TTC549 (cell line): ENCODE data around the gene NEUROG1.

Source experiments
- FAIRE-seq: peaks from 2 replicates; lab custom pipeline; 2012; peaks lifted over from hg19 to GRCh38; lab: Jason Lieb, UNC

The NEUROG1 gene, protein sequence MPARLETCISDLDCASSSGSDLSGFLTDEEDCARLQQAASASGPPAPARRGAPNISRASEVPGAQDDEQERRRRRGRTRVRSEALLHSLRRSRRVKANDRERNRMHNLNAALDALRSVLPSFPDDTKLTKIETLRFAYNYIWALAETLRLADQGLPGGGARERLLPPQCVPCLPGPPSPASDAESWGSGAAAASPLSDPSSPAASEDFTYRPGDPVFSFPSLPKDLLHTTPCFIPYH

DNA sequence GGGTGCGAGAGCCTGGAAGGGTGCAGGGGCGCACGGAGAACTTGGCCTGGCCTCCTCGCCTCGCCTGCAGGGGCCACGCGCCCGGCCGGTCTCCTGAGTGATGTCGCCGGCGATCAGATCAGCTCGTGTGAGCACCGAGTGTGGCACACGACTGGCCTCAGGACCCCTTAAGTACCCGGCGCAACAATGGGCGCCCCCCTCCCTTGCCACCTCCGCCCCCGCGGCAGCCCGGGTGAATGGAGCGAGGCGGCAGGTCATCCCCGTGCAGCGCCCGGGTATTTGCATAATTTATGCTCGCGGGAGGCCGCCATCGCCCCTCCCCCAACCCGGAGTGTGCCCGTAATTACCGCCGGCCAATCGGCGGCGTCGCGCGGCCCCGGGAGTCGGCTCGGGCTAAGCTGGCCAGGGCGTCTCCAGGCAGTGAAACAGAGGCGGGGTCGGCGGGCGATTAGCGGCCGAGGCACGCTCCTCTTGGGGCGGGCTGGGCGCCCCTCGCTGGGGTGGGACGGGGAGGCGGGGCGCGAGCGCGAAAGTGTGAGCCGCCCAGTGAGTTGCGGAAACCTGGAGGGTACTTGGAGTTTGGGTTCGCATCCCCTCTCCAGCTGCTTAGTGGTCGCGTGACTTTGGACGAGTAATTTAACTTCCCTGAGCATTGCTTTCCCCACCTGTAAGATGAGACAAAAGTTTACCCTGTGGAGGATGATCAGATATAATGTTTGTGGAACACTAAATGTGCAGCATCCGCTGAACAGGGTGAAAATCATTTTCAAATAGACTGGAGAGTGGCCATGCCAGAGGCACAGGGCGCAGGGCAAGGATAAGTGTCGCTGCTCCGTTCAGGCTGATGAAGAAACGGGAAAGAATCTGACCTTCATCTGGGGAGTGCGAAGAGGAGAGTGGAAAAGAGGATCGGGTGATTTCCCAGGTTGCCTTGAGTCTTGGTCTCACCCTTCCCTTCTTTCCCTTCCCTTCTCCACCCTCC is at the start of gene NEUROG1:
Gene NEUROG1 (minus strand): TSS at position 145 of the 982 bp plus-strand sequence. CDS start 274 bp downstream, outside the sequence.
- no peak for FAIRE-seq

- no peak for FAIRE-seq
Measured at GRCh38 chr5:135584918-135585317, 49.2 kb upstream of the NEUROG1 start.

DNA sequence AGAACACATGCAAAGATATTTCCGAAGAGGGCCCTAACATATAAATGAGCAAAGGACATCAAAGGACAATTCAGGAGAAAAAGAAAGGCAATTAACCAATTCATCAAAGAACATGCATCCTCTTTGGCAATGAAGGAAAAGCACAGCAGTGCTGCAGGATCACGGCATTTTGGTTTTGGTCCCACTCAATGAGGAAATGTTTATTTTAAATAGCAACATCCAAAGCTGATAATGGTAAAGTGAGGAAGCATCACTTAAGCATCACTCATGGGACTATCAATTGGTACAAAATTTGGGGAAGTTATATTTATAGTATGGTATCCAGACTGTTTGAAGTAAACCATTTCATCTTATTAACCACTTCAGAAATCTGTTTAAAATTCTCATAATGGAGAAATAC is 48.5 kb upstream of the NEUROG1 start:
- no peak for FAIRE-seq

GRCh38 chr5:135582099-135582781 is 46.5 kb upstream of the NEUROG1 start:
- no peak for FAIRE-seq

DNA sequence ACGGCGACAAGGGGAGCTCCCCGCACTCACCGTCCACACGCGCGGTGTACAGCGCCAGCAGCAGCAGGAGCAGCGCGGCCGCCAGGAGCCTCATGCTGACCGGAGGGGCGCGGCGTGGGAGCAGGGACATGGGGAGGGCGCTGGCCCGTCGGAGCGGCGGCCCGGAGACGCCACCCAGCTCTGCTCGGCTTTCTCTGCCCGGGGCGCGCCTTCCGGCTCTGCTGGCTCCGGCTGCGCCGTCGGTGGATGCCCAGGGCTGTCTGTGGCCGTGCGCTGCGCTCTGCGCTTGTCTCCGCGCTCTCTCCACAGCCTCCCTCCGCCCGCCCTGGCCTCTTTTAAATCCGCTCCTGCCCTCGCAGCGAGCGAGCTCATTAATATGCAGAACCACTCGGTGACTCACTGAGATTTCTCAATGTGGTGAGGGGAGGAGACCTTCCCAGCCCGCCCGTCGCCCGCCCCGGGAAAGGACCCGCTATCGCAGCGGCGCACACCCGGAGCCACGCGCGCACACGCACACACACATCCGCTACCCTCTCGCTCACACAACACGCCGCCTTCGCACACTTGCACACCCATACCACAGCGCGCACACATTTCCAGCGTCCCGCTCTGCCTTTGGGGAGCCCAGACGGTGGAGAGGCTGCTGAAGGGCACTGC is 43.0 kb upstream of the NEUROG1 start, which contains the start of gene CXCL14:
Gene CXCL14 (minus strand): TSS at position 307 of the 657 bp plus-strand sequence. CDS start 213 bp downstream, at position 94.
- no peak for FAIRE-seq

GRCh38 chr5:135578305-135578684 is 42.5 kb upstream of the NEUROG1 start:
- FAIRE-seq = no peak

GRCh38 chr5:135577421-135577820 is 41.7 kb upstream of the NEUROG1 start:
- no peak for FAIRE-seq

GRCh38 chr5:135576075-135576599 is 40.4 kb upstream of the NEUROG1 start:
- FAIRE-seq = no peak

DNA sequence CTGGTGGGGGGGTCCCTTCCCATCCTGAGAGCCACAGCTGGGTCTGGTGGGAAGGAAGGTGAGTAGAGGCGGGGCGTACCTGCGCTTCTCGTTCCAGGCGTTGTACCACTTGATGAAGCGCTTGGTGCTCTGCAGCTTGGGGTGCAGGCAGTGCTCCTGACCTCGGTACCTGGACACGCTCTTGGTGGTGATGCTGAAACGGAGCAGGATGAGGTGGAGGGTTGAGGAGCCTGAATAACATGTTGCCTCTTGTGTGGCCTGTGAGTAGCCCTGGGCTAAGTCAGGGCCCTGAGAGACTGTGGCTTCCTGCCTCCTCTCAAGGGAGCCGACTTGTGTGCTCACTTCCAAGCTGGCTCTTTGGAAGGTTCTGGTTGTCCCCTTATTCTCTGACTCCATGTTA is 38.7 kb upstream of the NEUROG1 start:
- FAIRE-seq = no peak

GRCh38 chr5:135571902-135572301 is 36.1 kb upstream of the NEUROG1 start:
- no peak for FAIRE-seq

GRCh38 chr5:135571066-135571609 is 35.4 kb upstream of the NEUROG1 start:
- no peak for FAIRE-seq

GRCh38 chr5:135570453-135570764 is 34.6 kb upstream of the NEUROG1 start:
- no peak for FAIRE-seq

GRCh38 chr5:135569755-135570452 is 34.1 kb upstream of the NEUROG1 start:
- FAIRE-seq = no peak

- FAIRE-seq = no peak
Measured at GRCh38 chr5:135568923-135569360, 33.2 kb upstream of the NEUROG1 start.

DNA sequence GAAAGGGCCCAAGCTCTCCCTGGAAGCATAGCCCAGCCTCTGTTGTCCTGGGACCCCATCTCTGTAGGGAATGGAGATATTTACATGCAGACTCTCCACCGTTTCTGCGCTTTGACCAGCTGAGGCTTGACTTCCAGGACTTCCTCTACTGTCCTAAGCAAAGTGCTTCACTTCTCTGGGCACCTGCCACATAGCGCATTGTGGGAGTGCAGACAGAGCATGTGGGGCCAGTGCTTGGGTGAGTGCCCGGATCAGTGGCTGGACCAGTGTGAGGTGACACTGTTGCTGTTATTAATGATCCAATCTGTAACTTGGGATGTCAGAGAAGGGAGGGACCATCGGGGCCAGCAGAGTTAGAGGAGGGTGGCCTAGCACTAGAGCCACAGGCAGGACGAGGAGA is 32.5 kb upstream of the NEUROG1 start:
- no peak for FAIRE-seq

DNA sequence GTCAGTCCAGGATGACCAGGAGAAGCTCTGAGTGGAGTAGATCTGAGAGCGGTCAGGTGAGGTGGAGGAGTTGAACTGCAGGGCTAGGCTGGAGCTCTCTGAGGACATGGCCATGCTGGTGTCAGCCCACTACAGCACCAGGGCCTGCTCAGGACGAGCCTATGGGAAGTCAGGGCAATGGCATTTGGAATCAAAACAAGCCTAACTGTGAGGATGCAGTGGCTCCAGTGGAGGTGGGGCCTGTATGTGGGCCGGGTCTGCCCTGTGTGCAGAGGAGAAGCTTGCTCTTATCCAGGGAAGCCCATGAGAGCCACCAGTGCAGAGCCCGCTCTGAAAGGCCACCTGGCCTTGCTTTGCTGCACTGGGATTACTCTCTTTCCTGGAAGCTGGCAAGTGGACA is 31.9 kb upstream of the NEUROG1 start:
- no peak for FAIRE-seq

DNA sequence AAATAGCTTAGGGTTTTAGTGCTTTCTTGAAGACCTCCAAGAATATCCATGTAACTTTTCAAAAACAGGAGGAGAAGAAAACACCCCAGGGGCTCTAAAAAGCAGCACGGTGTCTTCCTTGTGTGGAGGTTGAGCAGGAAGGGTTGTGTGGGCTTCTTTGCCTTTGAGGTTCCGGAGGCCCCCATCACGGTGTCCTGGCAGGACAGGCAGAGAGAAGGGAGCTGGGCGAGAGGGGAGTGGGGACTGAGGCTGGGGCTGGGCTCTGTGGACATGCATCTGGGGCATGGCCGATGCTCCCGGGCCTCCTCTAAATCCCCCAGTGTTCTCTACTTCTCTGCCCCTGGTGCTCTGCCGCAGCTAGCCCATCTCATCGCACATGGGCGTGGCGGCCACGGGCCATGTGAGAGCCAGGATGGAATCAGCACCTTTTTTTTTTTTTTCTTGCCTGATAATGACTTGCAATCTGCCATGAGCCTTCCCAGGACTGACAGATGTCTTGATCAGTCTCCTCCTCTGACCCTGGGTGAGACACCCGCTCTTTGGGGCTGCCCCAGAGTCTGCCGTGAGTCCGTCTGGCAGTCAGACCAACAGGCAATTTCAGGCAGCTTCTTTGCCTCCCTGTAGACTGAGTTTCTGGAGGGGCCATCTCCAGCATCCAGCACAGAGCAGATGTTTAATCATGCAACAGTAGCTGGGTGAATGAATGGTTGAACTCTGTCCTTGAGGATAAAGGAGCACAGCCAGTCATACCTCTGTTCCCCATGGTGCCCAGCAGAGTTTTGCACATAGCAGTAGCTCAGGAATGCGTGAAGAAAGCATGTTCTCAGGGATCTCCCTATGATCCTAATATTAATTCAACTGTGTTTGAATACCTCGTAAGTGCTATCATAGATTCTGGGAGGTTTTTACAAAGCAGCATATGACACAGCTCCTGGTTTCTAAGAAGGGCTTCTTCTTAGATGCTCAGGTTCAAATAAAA is 30.9 kb upstream of the NEUROG1 start:
- FAIRE-seq = no peak

DNA sequence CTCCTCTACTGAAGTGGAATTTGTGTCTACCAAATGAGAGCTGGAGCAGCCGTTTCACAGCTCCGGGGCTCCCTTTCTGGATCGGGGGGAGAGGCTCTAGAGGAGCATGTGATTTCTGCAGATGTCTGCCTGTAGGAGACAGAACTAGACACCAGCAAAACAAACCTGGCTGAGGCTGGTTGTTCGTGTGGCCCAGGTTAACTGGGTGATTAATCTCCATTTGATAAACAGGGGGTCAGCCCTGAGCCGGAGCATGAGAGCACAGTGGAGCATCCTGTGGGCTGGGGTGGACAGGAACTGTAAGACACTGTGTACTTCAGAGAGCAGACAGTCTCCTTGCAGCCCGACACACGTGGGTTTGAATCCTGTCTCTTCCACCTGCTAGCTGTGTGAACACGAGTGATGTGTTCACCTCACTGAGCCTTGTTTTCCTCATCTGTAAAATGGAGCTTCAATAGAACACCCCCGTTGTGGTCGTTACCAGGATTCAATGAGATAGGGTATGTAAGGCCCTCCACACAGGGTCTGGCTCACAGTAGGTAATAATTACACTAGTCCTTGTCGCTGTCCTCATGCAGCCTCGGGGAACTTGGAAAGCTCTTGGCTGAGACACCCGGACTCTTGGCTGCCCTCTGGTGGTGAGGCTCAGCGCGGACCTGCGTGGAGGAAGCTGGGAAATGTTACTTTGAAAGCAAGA is 30.1 kb upstream of the NEUROG1 start:
- no peak for FAIRE-seq

GRCh38 chr5:135565266-135565665 is 29.5 kb upstream of the NEUROG1 start:
- no peak for FAIRE-seq
